B cell (primary cell): Measurements from ENCODE around the gene ADCK2. TPM values are rescaled to one million over a fixed set of nuclear protein-coding genes. Genes with fewer than 3 reads are reported as not detected.

Experiments
- ATAC-seq: fragments of 200-7000 bp; cut with Tn5 transposase; one replicate; pipeline ENCODE4 v1.10.0; 2021; ENCODE audit warnings: low read depth, mild to moderate bottlenecking, moderate number of reproducible peaks, moderate library complexity
- CTCF ChIA-PET: fragments of 350-600 bp; sonication (Branson Sonifier 250); formaldehyde crosslinking; loops from one replicate; lab custom pipeline; 2021; ENCODE audit warnings: antibody characterized with exemption, inconsistent platforms; lab: Charles Lee
- POLR2A ChIA-PET: fragments of 350-600 bp; sonication (Branson Sonifier 250); formaldehyde crosslinking; loops from one replicate; lab custom pipeline; 2021; ENCODE audit warnings: antibody characterized with exemption; lab: Charles Lee
- DNase-seq: peaks from one replicate; pipeline ENCODE4 v3.0.0; 2013
- H2AFZ ChIP-seq: 2 replicates; pipeline ENCODE4 v1.6.1; 2012; ENCODE audit warnings: mild to moderate bottlenecking, low read depth, low read length; ENCODE audit not compliant: insufficient read depth, poor library complexity, severe bottlenecking
- H3K27ac ChIP-seq, 2 donors: 1 replicate in 1 of 2; 2 replicates in 1 of 2; pipeline ENCODE4 v1.5.1; 2012 to 2013; ENCODE audit warnings: low read length in 2 of 2, mild to moderate bottlenecking in 2 of 2, moderate library complexity in 1 of 2
- H3K27me3 ChIP-seq, 4 experiments: fragments of 200-600 bp in 1 of 4; sonication (generic) in 1 of 4; replicated peaks in 1 of 4; 1 replicate in 2 of 4; 2 replicates in 2 of 4; pipeline versions ENCODE4 v1.6.1 to v1.7.0; 2013 to 2016; ENCODE audit warnings: low read length in 3 of 4, mild to moderate bottlenecking in 2 of 4, mixed read lengths in 1 of 4, moderate library complexity in 1 of 4; ENCODE audit not compliant: insufficient read depth in 4 of 4, control insufficient read depth in 3 of 4; ENCODE audit errors: control extremely low read depth in 1 of 4
- H3K36me3 ChIP-seq, 2 experiments: replicated peaks in 1 of 2; 1 replicate in 1 of 2; 2 replicates in 1 of 2; pipeline versions ENCODE4 v1.6.1 to v1.7.1; 2013; ENCODE audit warnings: low read length in 1 of 2; ENCODE audit not compliant: insufficient read depth in 2 of 2, control insufficient read depth in 1 of 2; ENCODE audit errors: control extremely low read depth in 1 of 2, extremely low read depth in 1 of 2
- H3K4me1 ChIP-seq, 2 donors: fragments of 200-600 bp in 1 of 2; sonication (generic) in 1 of 2; 1 replicate in 1 of 2; 2 replicates in 1 of 2; pipeline versions ENCODE4 v1.5.1 to v1.6.1; 2013 to 2017; ENCODE audit warnings: low read length in 2 of 2; ENCODE audit not compliant: control insufficient read depth in 2 of 2, insufficient read depth in 2 of 2
- H3K4me2 ChIP-seq: replicated peaks from 2 replicates; pipeline ENCODE3; 2012; ENCODE audit warnings: mild to moderate bottlenecking, low read depth, low read length; ENCODE audit not compliant: poor library complexity, severe bottlenecking
- H3K4me3 ChIP-seq, 5 experiments: fragments of 200-600 bp in 1 of 5; sonication (generic) in 1 of 5; 1 replicate in 3 of 5; 2 replicates in 2 of 5; pipeline versions ENCODE4 v1.5.1 to v1.7.0; 2011 to 2016; ENCODE audit warnings: low read length in 4 of 5, mild to moderate bottlenecking in 4 of 5, low read depth in 2 of 5, control low read depth in 1 of 5, moderate library complexity in 1 of 5; ENCODE audit not compliant: insufficient read depth in 1 of 5; ENCODE audit errors: control extremely low read depth in 1 of 5, extremely low read depth in 1 of 5
- H3K79me2 ChIP-seq: fragments of 200-600 bp; sonication (generic); one replicate; pipeline ENCODE4 v1.6.0; 2016; ENCODE audit warnings: low read length; ENCODE audit not compliant: control insufficient read depth, insufficient read depth
- H3K9ac ChIP-seq: fragments of 200-600 bp; sonication (generic); 2 replicates; pipeline ENCODE4 v1.6.1; 2017; ENCODE audit warnings: mild to moderate bottlenecking, low read length, moderate library complexity
- H3K9me3 ChIP-seq, 3 donors: one replicate each; pipeline versions ENCODE4 v1.6.1 to v1.7.1; 2013; ENCODE audit warnings: low read length in 2 of 3; ENCODE audit not compliant: control insufficient read depth in 2 of 3, insufficient read depth in 1 of 3; ENCODE audit errors: control extremely low read depth in 1 of 3
- H4K20me1 ChIP-seq: 2 replicates; pipeline ENCODE4 v1.6.0; 2012; ENCODE audit warnings: mild to moderate bottlenecking, low read length; ENCODE audit not compliant: insufficient read depth, control insufficient read depth, poor library complexity, severe bottlenecking
- H3K27ac Mint-ChIP-seq: one replicate; pipeline ENCODE4 v1.8.0; 2021; ENCODE audit warnings: mixed read lengths
- H3K27me3 Mint-ChIP-seq: one replicate; pipeline ENCODE4 v1.8.0; 2021; ENCODE audit warnings: mixed read lengths
- H3K4me1 Mint-ChIP-seq: one replicate; pipeline ENCODE4 v1.8.0; 2021; ENCODE audit warnings: mixed read lengths
- H3K4me3 Mint-ChIP-seq: one replicate; pipeline ENCODE4 v1.8.0; 2021; ENCODE audit warnings: mixed read lengths
- H3K9me3 Mint-ChIP-seq: one replicate; pipeline ENCODE4 v1.8.0; 2022; ENCODE audit warnings: mixed read lengths; ENCODE audit not compliant: insufficient read depth
- EZH2 ChIP-seq: IDR thresholded peaks from 2 replicates; pipeline ENCODE4 v1.6.1; 2012; ENCODE audit warnings: borderline replicate concordance, low read depth, mild to moderate bottlenecking, moderate library complexity, low read length; ENCODE audit not compliant: insufficient read depth, poor library complexity, severe bottlenecking
- WGBS: methylation state at CpG from one replicate; pipeline ENCODE4 v1.1.5; 2013; ENCODE audit warnings: missing lambda C conversion rate; ENCODE audit not compliant: insufficient coverage; 5-methylcytosine and 5-hydroxymethylcytosine counted together
- intact Hi-C: fragments of 100-400 bp; cut with micrococcal nuclease; formaldehyde crosslinking; loops from one replicate; pipeline ENCODE4 v1.10.0; 2022
- polyA plus RNA-seq: library from polyadenylated mRNA; depleted of rRNA; stranded (reverse); fragments of >200 nt; gene quantifications from 2 replicates; pipeline ENCODE4 v1.2.3, GENCODE V29; 2012
- total RNA-seq, 2 donors: library from RNA; stranded (reverse); fragments of 120-200 nt in 1 of 2; gene quantifications; 1 replicate in 1 of 2; 2 replicates in 1 of 2; pipeline versions ENCODE4 v1.2.3 to v1.2.4, GENCODE V29; 2013 to 2022
- TF ChIP-seq, protein P1 (sequence below): fragments of 200-600 bp; IDR thresholded peaks from one replicate; pipeline ENCODE4 v1.8.0; 2022; ENCODE audit warnings: antibody characterized with exemption, mild to moderate bottlenecking

Gene ADCK2
- total and polyA plus RNA-seq, 2 donors (not counting 1 experiment from before 2014, with no cell fraction given), result 13.3 to 32.6 TPM

DNA sequence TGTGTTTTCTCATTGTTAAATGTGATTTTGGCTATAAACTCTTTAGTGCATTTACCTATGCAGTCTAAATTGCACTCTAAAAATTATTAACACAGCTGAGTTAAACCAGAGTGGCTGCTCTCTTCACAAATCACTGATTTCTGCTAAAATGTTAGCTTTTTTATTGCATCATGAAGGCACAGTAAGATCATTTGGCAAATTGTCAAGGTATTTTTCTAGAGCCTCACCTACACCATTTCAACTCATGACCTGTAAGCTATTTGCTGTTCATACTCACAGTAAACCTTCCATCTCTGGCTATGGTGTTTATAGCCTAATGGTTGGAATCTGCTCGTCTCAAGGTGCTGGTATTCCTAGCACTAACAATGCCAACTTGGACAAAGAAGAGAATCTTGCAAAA is 49.5 kb downstream of the ADCK2 start:
- Histone ChIP-seq H2AFZ (no peak overlapping the region), H3K36me3 (peaks cover 0 to 2% of the 10 kb centered on the region in 2 experiments), H3K79me2 (no peaks in the 10 kb centered on the region), H3K4me3 (no peak overlapping the region), H4K20me1 (no peaks in the 10 kb centered on the region), H3K9ac (no peak overlapping the region), H3K27ac (no peak overlapping the region), H3K27me3 (no peaks in the 10 kb centered on the region), H3K9me3 (no peaks in the 10 kb centered on the region), H3K4me2 (no peak overlapping the region), H3K4me1 (peaks cover 0 to 3% of the 10 kb centered on the region in 2 donors)
- Mint-ChIP-seq H3K9me3 (no peaks in the 10 kb centered on the region), H3K4me1 (peaks cover 8% of the 10 kb centered on the region), H3K27ac (no peak overlapping the region), H3K4me3 (no peak overlapping the region), H3K27me3 (no peaks in the 10 kb centered on the region)
- no CpG with 5 or more reads among the region's 1 CpG for WGBS
- ChIA-PET CTCF (interaction anchor here (1.0 to 1.1 kb wide), 2 partner anchors 9 to 290 kb away, joined by 3 to 4 read pairs; no protein-coding TSS in a partner anchor), POLR2A (no interaction called here)
- intact Hi-C loops, result no loop called here
- TF ChIP-seq, protein P1, sequence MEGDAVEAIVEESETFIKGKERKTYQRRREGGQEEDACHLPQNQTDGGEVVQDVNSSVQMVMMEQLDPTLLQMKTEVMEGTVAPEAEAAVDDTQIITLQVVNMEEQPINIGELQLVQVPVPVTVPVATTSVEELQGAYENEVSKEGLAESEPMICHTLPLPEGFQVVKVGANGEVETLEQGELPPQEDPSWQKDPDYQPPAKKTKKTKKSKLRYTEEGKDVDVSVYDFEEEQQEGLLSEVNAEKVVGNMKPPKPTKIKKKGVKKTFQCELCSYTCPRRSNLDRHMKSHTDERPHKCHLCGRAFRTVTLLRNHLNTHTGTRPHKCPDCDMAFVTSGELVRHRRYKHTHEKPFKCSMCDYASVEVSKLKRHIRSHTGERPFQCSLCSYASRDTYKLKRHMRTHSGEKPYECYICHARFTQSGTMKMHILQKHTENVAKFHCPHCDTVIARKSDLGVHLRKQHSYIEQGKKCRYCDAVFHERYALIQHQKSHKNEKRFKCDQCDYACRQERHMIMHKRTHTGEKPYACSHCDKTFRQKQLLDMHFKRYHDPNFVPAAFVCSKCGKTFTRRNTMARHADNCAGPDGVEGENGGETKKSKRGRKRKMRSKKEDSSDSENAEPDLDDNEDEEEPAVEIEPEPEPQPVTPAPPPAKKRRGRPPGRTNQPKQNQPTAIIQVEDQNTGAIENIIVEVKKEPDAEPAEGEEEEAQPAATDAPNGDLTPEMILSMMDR, result no peak
- no peak for TF ChIP-seq EZH2
- no peak for DNase-seq
- no peak for ATAC-seq

DNA sequence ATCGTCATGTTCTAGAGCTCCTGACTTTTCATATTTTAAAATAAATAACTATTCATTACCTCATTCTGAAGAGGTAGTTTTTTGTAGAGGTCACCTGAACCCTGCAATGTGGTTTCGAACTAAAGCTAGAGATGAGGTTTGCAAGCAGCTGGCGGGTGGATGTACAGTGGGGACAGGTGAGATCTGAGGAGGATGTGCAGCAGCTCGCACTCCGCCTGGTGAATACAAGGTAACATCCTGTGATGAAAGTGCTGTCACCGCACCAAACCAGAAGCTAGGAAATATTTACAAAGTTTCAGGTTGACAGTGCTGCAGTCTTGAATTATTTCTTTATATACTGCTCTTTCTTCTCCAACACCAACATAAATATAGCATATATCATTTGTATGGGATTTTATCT is 50.3 kb downstream of the ADCK2 start:
- intact Hi-C loops, result no loop called here
- Mint-ChIP-seq H3K27ac (no peak overlapping the region), H3K27me3 (no peaks in the 10 kb centered on the region), H3K4me1 (peaks cover 8% of the 10 kb centered on the region), H3K4me3 (no peak overlapping the region), H3K9me3 (no peaks in the 10 kb centered on the region)
- Histone ChIP-seq H3K4me1 (peaks cover 0 to 3% of the 10 kb centered on the region in 2 donors), H3K36me3 (peaks cover 0 to 4% of the 10 kb centered on the region in 2 experiments), H3K4me2 (no peak overlapping the region), H4K20me1 (no peaks in the 10 kb centered on the region), H3K79me2 (no peaks in the 10 kb centered on the region), H2AFZ (no peak overlapping the region), H3K9ac (no peak overlapping the region), H3K27ac (no peak overlapping the region), H3K4me3 (no peak overlapping the region), H3K27me3 (no peaks in the 10 kb centered on the region), H3K9me3 (no peaks in the 10 kb centered on the region)
- TF ChIP-seq, protein P1, result no peak
- TF ChIP-seq EZH2, result no peak
- ChIA-PET CTCF (interaction anchor here (1.1 kb wide), 1 partner anchor 289 kb away, joined by 4 read pairs; no protein-coding TSS in a partner anchor), POLR2A (no interaction called here)
- no peak for ATAC-seq
- WGBS, result 82% methylated on average over 2 of the region's 6 CpGs
- DNase-seq, result no peak
